HEK293T (cell line): ENCODE measurements around the gene MINDY4.

Source experiments
- CTCF ChIA-PET: fragments of 350-600 bp; formaldehyde crosslinking; extraction: SDS; loops from one replicate; lab custom pipeline; 2021; ENCODE audit warnings: antibody characterized with exemption, inconsistent platforms; lab: Yijun Ruan, JAX
- POLR2A ChIA-PET: fragments of 350-600 bp; formaldehyde crosslinking; extraction: SDS; loops from one replicate; lab custom pipeline; 2020; ENCODE audit warnings: antibody characterized with exemption, inconsistent platforms; lab: Yijun Ruan, JAX
- DNase-seq: peaks from one replicate; pipeline ENCODE4 v3.0.0; 2012; ENCODE audit warnings: mixed read lengths; ENCODE audit errors: extremely low spot score
- ARNT ChIP-seq: fragments of 450-650 bp; IDR thresholded peaks from 2 replicates; pipeline ENCODE4 v1.6.1; 2017; ENCODE audit warnings: mild to moderate bottlenecking
- BHLHE40 ChIP-seq: fragments of 450-650 bp; IDR thresholded peaks from 2 replicates; pipeline ENCODE4 v1.6.1; 2016; ENCODE audit warnings: mild to moderate bottlenecking, moderate library complexity, borderline replicate concordance
- CTBP1 ChIP-seq: fragments of 450-650 bp; IDR thresholded peaks from 2 replicates; pipeline ENCODE4 v1.6.1; 2016; ENCODE audit warnings: borderline replicate concordance
- ELF4 ChIP-seq: fragments of 450-650 bp; IDR thresholded peaks from 2 replicates; pipeline ENCODE4 v1.6.1; 2017; ENCODE audit warnings: antibody characterized with exemption
- FOXA1 ChIP-seq: fragments of 450-650 bp; IDR thresholded peaks from 2 replicates; pipeline ENCODE4 v1.6.1; 2016; ENCODE audit warnings: mild to moderate bottlenecking
- FOXK2 ChIP-seq: fragments of 450-650 bp; IDR thresholded peaks from 2 replicates; pipeline ENCODE4 v1.6.1; 2016; ENCODE audit warnings: mild to moderate bottlenecking
- FOXM1 ChIP-seq: fragments of 450-650 bp; IDR thresholded peaks from 2 replicates; pipeline ENCODE4 v1.6.1; 2017; ENCODE audit warnings: mild to moderate bottlenecking, borderline replicate concordance
- HDGF ChIP-seq: fragments of 450-650 bp; IDR thresholded peaks from 2 replicates; pipeline ENCODE4 v1.6.1; 2017; ENCODE audit warnings: antibody characterized with exemption, borderline replicate concordance
- L3MBTL2 ChIP-seq: fragments of 450-650 bp; conservative IDR thresholded peaks from 2 replicates; pipeline ENCODE4 v1.6.1; 2016; ENCODE audit warnings: mild to moderate bottlenecking
- LEF1 ChIP-seq: fragments of 450-650 bp; IDR thresholded peaks from 2 replicates; pipeline ENCODE4 v1.6.1; 2017; ENCODE audit warnings: mild to moderate bottlenecking, borderline replicate concordance
- NFRKB ChIP-seq: fragments of 450-650 bp; IDR thresholded peaks from 2 replicates; pipeline ENCODE4 v1.6.1; 2016; ENCODE audit warnings: mild to moderate bottlenecking, moderate library complexity
- PKNOX1 ChIP-seq: fragments of 450-650 bp; IDR thresholded peaks from 2 replicates; pipeline ENCODE4 v1.6.1; 2016
- SP1 ChIP-seq: fragments of 450-650 bp; IDR thresholded peaks from 2 replicates; pipeline ENCODE4 v1.6.1; 2017
- SUZ12 ChIP-seq: fragments of 450-650 bp; IDR thresholded peaks from 2 replicates; pipeline ENCODE4 v1.6.1; 2016; ENCODE audit warnings: mild to moderate bottlenecking
- TARDBP ChIP-seq: fragments of 450-650 bp; IDR thresholded peaks from 2 replicates; pipeline ENCODE4 v1.6.1; 2016
- ZNF384 ChIP-seq: fragments of 450-650 bp; IDR thresholded peaks from 2 replicates; pipeline ENCODE4 v1.6.1; 2016

MINDY4 gene

DNA sequence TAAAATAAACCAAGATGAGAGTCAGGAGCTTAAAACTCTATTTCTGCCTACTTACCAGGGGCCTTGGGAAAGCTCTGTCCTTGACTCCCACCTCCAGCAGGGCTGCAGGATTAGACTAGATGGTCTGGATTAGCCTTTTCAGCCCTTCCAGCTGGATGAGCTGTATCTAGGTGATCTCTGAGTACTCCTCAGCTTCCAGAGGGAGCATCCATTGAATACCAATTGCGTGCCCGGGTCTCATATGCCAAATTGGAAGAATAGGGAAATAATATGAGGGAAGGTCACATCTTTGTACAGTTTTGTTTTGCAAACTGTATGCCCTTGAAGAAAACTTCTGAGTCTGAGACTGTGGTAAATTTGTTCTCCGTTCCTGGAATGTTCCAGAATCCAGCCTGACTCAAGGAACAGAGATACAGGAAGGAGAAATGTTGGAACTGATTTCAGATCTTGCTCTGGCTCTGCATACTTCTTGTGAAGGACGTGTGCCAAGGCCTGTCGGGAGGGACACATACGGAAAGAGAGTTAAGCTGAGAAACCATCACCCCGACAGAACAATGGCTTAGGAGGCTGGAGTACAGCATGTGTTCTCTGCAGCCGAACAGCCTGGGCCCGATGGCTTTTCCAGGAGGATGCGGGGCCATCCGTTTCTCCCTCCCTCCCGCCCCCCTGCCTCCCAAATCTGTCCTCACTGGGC is 44.9 kb downstream of the MINDY4 start:
- TF ChIP-seq CTBP1 (no peak), FOXA1 (no peak), L3MBTL2 (no peak), FOXK2 (no peak), ZNF384 (no peak), FOXM1 (no peak), ARNT (no peak), SP1 (no peak), LEF1 (no peak), BHLHE40 (no peak), HDGF (no peak), SUZ12 (no peak)
- DNase-seq: no peak
- ChIA-PET CTCF (no interaction called here), POLR2A (no interaction called here)

DNA sequence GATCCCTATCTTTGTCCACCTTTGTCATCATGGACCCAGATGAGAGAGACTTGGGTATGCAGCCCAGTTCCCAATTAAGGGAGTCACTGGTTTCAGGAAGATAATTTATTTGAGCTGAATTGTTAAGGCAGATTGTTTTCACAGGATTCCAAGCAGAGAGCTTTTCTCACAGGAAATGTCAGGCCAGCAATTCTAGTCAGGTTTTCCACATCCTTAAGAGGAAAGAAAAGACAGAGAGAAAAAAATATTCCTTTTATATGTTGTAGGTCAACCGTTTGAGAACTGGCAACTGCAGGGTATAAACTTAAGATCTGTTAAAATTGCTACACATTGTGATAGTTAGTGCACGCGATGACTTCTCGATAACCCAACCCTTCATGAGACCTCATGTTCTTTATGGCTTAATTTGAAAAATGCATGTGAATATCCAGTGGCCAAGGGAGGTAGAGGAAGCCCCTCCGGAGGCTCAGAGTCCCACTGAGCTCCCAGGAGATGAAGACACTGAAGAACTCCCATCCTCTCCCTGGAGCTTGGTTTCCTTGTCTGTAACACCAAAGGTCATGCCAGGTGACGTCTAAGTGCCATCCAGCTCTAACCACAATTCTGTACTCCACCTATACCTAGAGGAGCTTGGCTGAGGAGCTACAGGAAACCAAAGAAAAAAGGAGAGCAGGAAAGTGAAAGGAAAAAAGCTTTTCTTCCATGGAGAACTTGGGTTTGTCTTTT is 45.6 kb downstream of the MINDY4 start:
- POLR2A ChIA-PET: no interaction called here

GRCh38 chr7:30817371-30817767 is 46.2 kb downstream of the MINDY4 start:
- no peak for DNase-seq
- ChIA-PET CTCF (interaction anchor here (0.6 kb wide), 1 partner anchor 131 kb away, joined by 3 read pairs; no protein-coding TSS in a partner anchor), POLR2A (no interaction called here)
- TF ChIP-seq ARNT (no peak), TARDBP (no peak), FOXK2 (no peak), L3MBTL2 (no peak), FOXM1 (no peak), NFRKB (no peak), ZNF384 (no peak), SP1 (no peak), FOXA1 (no peak), LEF1 (no peak), SUZ12 (no peak), CTBP1 (no peak)

More for the DNA sequence above, 45.6 kb downstream of the MINDY4 start:
- CTCF ChIA-PET: interaction anchor here (0.6 kb wide), 1 partner anchor 132 kb away, joined by 3 read pairs; no protein-coding TSS in a partner anchor
- no peak for TF ChIP-seq HDGF
- TF ChIP-seq SUZ12: no peak
- no peak for TF ChIP-seq SP1
- TF ChIP-seq NFRKB: no peak
- TF ChIP-seq FOXA1: no peak
- no peak for TF ChIP-seq CTBP1
- no peak for TF ChIP-seq FOXM1
- TF ChIP-seq LEF1: no peak
- no peak for TF ChIP-seq TARDBP
- TF ChIP-seq ZNF384: no peak
- no peak for TF ChIP-seq ARNT
- TF ChIP-seq ELF4: no peak
- no peak for TF ChIP-seq PKNOX1
- TF ChIP-seq L3MBTL2: no peak
- DNase-seq: no peak

DNA sequence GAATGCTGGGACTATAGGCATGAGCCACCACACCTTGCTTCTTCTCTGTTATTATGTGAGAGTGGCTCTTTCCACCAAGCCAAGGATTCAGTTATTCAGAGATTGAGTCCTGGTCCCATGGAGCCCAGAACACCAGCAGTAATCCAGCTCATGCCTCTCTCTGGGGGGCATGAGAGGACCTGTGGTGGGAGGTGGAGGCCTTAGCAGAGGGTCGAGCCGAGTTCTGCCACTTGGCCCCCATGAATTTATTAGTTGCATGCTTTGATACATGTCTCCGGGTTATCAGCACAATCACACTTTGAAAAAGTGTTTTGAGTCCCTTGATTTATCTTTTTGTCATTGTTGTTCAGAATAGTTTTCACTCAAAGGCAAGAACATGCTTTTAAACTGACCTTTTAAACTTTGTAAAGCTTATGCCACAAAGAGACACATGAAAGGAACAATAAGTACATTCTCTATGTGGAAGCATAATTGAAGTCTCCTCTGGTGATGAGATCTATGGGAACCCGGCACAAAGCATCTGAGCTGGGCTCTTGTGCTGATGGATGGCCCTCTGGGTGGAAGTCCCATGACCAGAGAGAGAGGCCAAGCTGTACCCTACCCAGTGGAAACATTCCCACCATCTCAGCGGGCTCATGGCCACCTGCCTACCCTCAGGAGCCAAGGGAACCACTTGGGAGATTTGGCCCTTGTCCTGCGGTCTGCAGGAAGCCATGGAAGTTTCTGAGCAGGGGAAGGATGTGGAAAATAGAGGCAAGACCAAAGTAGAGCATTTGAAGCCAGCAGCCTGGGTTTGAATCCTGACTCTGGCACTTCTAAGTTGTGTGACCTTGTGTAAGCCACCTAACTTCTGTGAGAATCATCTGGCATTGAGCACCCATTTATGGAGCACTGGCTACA is 53.9 kb downstream of the MINDY4 start:
- ChIA-PET POLR2A (no interaction called here), CTCF (no interaction called here)
- TF ChIP-seq PKNOX1: no peak
- TF ChIP-seq FOXK2: no peak
- TF ChIP-seq L3MBTL2: no peak
- no peak for TF ChIP-seq BHLHE40
- no peak for TF ChIP-seq FOXA1
- no peak for TF ChIP-seq ELF4
- TF ChIP-seq TARDBP: no peak
- no peak for TF ChIP-seq ZNF384
- no peak for TF ChIP-seq LEF1
- TF ChIP-seq SP1: no peak
- no peak for TF ChIP-seq SUZ12
- no peak for TF ChIP-seq HDGF
- no peak for TF ChIP-seq NFRKB
- no peak for TF ChIP-seq CTBP1
- TF ChIP-seq ARNT: no peak
- no peak for DNase-seq

GRCh38 chr7:30826181-30826580 is 55.0 kb downstream of the MINDY4 start:
- ChIA-PET CTCF (no interaction called here), POLR2A (no interaction called here)
- DNase-seq: no peak
- TF ChIP-seq PKNOX1 (no peak), SUZ12 (no peak), FOXM1 (no peak), HDGF (no peak), BHLHE40 (no peak), FOXA1 (no peak), L3MBTL2 (no peak)
